HepG2 (cell line): ENCODE results near the gene ORM1.

Experiments
- CREB1 ChIP-seq, 2 experiments: fragments of 450-650 bp in 1 of 2; IDR thresholded peaks; 2 replicates each; pipeline ENCODE4 v1.6.1; 2016 to 2017; ENCODE audit warnings: control low read depth in 1 of 2, mild to moderate bottlenecking in 1 of 2, missing compliant biosample characterization in 1 of 2, missing genetic modification characterization in 1 of 2
- CSRNP1 ChIP-seq: sonication (generic); formaldehyde crosslinking; IDR thresholded peaks from 2 replicates; pipeline ENCODE4 v1.8.1; 2023; ENCODE audit warnings: mild to moderate bottlenecking, missing genetic modification reagents
- CTCF ChIP-seq: sonication (generic); formaldehyde crosslinking; IDR thresholded peaks from 2 replicates; pipeline ENCODE4 v1.5.0; 2020; ENCODE audit warnings: mild to moderate bottlenecking, missing genetic modification reagents, moderate library complexity
- HCFC1 ChIP-seq: fragments of 150-350 bp; IDR thresholded peaks from 2 replicates; pipeline ENCODE4 v1.6.1; 2014; ENCODE audit warnings: low read depth, low read length
- HOXA7 ChIP-seq: sonication (generic); formaldehyde crosslinking; IDR thresholded peaks from 2 replicates; pipeline ENCODE4 v1.8.1; 2022; ENCODE audit warnings: mild to moderate bottlenecking, missing genetic modification reagents, moderate library complexity
- MXI1 ChIP-seq: IDR thresholded peaks from 3 replicates; pipeline ENCODE4 v1.6.1; 2012; ENCODE audit warnings: low read depth, low read length, inconsistent platforms, borderline replicate concordance
- MYNN ChIP-seq: sonication (generic); formaldehyde crosslinking; IDR thresholded peaks from 2 replicates; pipeline ENCODE4 v1.4.0; 2020; ENCODE audit warnings: mild to moderate bottlenecking, low read depth, missing genetic modification reagents
- POLR2A ChIP-seq, 2 experiments: IDR thresholded peaks; 2 replicates each; pipeline ENCODE4 v1.6.1; 2011; ENCODE audit warnings: low read depth in 2 of 2, low read length in 2 of 2, mild to moderate bottlenecking in 1 of 2, moderate library complexity in 1 of 2; ENCODE audit not compliant: insufficient read depth in 1 of 2
- REST ChIP-seq, 2 experiments: IDR thresholded peaks; 2 replicates each; pipeline ENCODE4 v1.6.1; 2011 to 2012; ENCODE audit warnings: low read length in 2 of 2, borderline replicate concordance in 1 of 2, low read depth in 1 of 2, mild to moderate bottlenecking in 1 of 2, moderate library complexity in 1 of 2
- STAG1 ChIP-seq: sonication (generic); formaldehyde crosslinking; IDR thresholded peaks from 2 replicates; pipeline ENCODE4 v1.4.0; 2020; ENCODE audit warnings: missing genetic modification reagents
- ZHX1 ChIP-seq: sonication (generic); formaldehyde crosslinking; IDR thresholded peaks from 2 replicates; pipeline ENCODE4 v1.8.1; 2022; ENCODE audit warnings: low read depth, mild to moderate bottlenecking, missing genetic modification reagents
- ZNF263 ChIP-seq: sonication (generic); formaldehyde crosslinking; IDR thresholded peaks from 2 replicates; pipeline ENCODE4 v1.4.0; 2020; ENCODE audit warnings: missing genetic modification reagents

- TF ChIP-seq MXI1 = no peak
- no peak for TF ChIP-seq POLR2A (IDR thresholded peaks at IDR 0.05; ENCODE audit: insufficient read depth in 1 of 2, low read depth in 2 of 2, low read length in 2 of 2)
- TF ChIP-seq ZNF263 (CRISPR knock-in tag) = no peak
- no peak for TF ChIP-seq ZHX1 (CRISPR knock-in tag)
- TF ChIP-seq CTCF (CRISPR knock-in tag) = no peak
- TF ChIP-seq REST (IDR thresholded peaks at IDR 0.05; ENCODE audit: borderline replicate concordance in 1 of 2, low read depth in 1 of 2, low read length in 2 of 2) = no peak
- no peak for TF ChIP-seq STAG1 (CRISPR knock-in tag)
- TF ChIP-seq HOXA7 (CRISPR knock-in tag) = no peak
- no peak for TF ChIP-seq MYNN (CRISPR knock-in tag)
- no peak for TF ChIP-seq CSRNP1 (CRISPR knock-in tag)
- no peak for TF ChIP-seq CREB1 (IDR thresholded peaks at IDR 0.05)
- no peak for TF ChIP-seq CREB1 (CRISPR knock-in tag; IDR thresholded peaks at IDR 0.05)
- TF ChIP-seq HCFC1 = no peak
Measured at GRCh38 chr9:114300153-114300845, 22.6 kb upstream of the ORM1 start.
